Stimulated activated CD4-positive, alpha-beta T cell treated with anti-CD3 and anti-CD28 coated beads, TNF-alpha, amount 100 ng/mL, for 4 hours (primary cell): ENCODE results near the gene ENDOV.

Experiments
- DNase-seq, 3 experiments: peaks; one replicate each; pipeline ENCODE4 v3.0.0-alpha.2; 2020; ENCODE audit warnings: low read depth in 3 of 3

The ENDOV gene

DNA sequence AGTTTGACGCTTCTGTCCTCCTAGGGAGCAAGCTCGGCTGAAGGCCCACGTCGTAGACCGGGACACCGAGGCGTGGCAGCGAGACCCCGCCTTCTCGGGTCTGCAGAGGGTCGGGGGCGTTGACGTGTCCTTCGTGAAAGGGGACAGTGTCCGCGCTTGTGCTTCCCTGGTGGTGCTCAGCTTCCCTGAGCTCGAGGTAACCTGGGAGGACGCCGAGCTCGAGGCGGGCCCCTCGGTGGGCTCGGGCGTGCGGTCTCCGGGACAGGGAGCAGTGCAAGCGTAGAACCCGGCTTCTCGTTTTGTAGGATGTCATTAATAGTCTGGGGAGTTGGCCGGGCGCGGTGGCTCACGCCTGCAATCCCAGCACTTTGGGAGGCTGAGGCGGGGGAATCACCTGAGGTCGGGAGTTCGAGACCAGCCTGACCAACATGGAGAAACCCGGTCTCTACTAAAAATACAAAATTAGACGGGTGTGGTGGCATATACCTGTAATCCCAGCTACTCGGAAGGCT lies 715 bp downstream of the ENDOV start:
- no peak for DNase-seq

DNA sequence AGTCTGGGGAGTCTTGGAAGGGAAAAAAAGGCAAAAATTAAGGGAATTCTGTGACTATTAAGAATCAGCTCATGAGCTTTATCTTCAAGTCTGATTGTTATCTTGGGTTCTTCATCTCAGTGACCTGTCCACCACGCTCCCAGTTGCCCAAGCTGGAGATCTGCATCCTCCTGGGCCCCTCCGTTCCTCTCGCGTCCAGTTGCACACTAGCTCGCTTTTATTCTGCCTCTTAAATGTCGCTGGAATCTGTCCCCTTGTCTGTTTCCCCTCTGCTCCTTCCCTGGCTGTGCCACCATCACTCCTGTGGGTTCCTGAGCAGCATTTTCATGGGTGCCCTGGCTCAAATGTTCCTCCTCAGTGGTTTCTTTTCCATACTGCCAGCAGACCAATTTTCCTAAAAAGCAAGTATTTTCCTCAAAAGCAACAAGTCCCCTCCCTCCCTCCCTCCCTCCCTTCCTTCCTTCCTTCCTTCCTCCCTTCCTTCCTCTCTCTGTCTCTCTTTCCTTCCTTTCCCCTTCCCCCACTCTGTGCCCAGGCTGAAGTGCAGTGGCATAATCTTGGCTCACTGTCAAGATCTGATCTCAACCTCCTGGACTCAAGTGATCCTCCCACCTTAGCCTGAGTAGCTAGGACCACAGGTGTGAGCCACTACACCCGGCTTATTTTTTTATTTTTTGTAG lies 1.4 kb downstream of the ENDOV start:
- no peak for DNase-seq

DNA sequence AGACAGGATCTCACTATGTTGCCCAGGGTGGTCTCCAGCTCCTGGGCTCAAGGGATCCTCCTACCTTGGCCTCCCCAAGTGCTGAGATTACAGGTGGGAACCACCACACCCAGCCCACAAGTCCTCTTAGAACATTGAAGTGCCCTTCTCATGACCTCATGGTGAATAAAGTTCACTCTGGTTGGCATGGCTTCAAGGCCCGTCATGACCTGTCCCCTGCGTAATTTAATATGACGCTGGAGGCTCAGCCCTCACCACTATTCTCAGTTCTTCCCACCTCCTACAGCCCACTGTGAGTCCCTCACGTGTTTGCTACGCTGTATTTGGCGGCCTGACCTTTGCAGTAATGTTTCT lies 1.9 kb downstream of the ENDOV start:
- DNase-seq: no peak

DNA sequence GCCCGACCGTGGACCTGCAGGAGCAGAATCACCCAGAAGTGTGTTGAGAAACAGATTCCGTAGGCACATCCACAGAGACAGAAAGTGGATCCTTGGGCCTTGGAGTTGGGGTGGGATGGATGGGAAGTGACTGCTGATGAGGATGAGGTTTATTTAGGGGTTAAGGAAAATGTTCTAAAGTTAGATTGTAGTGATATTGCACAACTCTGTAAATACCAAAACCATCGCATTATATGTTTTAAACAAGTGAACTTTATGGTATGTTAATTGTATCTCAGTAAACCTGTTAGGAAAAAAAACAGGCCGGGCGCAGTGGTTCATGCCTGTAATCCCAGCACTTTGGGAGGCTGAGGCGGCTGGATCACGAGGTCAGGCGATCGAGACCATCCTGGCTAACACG lies 3.6 kb downstream of the ENDOV start:
- DNase-seq: no peak

DNA sequence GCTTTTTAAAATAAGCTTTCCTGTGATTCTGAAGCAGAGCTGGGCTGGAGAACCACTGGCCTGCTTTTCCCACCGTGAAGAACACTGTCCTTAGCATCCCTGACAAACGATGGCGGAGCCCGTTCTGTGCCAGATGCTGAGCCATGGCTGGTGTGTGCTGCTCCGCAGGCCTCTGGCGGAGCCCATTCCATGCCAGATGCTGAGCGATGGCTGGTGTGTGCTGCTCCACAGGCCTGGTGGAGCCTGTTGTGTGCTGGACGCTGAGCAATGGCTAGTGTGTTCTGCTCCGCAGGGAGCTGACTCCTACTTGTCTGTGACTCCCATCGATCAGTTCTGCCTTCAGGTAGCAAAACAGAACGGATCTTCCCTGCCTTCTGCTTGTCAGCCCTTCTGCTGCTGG lies 4.3 kb downstream of the ENDOV start:
- no peak for DNase-seq

DNA sequence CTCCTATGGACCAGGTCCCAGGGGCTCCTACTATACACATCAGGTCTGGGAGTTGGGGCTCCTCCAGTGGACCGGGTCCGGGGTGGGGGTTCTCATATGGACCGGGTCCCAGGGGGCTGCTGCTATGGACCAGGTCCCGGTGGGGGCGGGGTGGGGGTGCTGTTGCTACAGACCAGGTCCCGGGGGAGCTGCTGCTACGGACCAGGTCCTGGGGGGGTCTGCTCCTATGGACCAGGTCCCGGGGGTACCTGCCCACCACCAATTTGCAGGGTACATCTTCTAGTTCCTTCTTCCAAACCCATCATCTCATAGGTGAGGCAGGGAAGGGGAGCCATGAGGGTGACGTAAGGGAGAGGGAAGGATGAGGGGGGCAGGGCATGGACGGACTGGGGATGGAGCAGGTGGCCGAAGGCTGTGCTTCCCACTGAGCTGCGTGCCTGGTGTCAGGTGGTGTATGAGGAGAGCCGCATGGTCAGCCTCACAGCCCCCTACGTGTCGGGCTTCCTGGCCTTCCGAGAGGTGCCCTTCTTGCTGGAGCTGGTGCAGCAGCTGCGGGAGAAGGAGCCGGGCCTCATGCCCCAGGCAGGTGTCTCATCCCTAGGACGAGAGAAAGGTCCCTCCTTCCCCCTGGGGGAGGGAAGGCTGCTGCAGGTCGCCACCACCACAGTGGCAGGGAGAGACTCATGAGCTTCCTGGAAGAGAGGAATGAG lies 6.6 kb downstream of the ENDOV start:
- DNase-seq: no peak

DNA sequence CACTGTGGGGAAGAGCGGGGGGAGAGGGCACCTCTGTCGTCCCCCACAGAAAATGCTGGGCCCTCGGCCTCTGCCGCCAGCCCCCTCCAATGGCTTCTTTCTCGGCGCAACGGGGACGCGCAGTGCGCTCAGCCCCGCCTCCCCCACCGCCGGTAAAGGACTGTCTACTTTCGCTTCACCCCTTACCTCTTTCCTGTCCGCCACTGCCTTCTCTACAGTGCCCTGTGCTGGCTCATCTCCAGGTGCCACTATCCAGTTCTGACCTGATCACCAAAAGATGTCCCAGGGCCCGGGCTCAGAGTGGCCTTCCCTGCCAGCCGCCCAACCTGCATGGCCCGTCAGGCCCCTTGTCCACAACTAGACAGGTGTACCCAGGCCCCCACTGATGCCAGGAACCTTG lies 7.3 kb downstream of the ENDOV start:
- no peak for DNase-seq

DNA sequence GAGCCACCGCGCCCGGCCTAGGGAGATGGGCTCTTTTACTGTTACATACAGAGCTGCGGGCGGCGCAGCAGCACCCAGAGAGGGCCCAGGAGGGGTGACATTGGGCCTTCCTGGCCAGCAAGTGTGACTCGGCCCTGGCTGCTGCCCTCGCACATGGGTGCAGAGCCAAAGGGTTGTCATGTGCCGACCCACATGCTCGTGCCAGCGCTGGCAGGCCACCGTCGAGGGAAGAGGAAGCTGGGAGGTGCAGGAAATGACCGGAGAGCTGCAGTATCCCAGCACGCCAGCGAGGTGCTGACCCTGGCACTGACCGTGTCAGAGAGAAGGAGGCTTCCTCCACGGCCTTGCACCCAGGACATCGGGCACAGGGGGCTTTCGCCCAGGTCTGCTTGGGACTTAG lies 8.0 kb downstream of the ENDOV start:
- no peak for DNase-seq

DNA sequence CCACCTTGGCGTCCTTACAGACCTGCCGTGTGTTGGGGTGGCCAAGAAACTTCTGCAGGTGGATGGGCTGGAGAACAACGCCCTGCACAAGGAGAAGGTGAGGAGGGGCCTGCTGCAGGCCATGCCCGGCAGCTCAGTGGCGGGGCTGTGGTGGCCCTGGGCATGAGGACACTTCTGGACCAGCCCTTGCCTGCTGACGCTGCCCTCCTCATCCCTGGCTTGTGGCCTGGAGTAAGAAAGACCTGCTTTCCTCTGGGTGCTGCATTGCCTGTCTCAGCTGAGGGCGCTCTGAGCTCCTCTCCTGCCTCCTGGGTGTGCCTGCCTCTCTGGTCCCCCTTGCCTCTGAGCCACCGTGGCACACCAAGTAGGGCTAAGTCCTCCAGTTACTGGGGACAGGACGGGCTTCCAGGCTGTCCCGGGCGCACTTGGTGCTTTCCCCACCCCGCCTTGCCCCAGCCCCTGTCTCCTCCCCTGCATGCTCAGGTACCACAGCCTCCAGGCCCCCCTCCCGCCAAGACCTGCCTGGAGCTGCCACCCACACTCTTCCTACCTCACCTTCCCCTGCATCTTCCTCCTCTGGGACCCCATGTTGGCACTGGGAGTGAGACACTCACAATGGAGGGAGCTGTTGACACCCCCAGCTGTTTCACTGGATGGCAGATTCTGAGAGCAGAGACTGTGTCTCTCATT lies 8.7 kb downstream of the ENDOV start:
- DNase-seq: no peak

DNA sequence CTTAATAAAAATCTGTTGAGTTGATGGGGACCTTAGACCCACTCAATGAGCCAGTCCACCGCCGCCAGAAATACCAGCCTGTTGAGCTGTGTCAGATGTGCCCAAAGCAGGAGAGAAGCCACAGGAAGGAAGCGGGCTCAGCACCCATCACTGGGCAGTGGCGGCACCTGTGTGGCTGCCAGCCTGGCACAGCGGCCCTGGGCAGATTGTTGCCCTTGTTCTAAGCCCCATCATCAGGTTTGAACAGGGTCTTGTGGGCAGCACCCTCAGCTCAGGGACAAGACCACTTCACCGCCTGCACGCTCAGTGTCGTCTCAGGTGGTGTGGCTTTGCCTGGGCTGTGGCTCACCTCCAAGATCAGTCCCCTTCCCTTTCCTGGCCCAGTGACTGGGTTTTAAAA lies 9.3 kb downstream of the ENDOV start:
- no peak for DNase-seq

DNA sequence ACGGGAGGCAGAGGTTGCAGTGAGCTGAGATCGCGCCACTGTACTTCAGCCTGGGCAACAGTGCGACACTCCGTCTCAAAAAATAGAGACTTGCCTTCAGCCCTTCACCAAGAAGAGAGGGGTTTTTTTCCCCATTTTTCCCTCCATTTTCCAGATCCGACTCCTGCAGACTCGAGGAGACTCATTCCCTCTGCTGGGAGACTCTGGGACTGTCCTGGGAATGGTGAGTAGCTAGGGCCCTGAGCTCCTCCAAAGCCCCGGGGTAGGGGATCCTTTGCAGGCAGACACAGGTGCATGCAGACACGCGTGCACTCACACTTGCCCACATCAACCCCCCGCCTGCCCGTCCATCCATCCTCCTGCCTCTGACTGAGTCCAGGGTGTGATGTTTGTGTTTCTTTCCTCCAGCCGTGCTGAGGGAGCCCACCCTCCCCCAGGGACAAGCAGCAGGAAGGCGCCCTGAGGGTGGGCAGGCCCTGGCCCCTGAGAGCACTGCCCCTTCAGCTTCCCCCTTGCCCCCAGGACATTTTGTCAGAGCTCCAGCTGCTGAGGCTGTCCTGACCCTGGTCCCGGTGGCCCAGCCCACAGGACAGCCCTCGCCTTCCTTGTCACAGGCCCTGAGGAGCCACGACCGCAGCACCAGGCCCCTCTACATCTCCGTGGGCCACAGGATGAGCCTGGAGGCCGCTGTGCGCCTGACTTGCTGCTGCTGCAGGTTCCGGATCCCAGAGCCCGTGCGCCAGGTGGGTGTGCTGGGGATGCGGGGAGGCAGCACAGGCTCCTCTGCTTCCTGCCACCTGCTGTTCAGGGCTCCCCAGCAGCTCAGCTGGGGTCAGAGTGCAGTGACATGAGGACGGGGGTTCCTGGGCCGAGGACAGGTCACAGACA lies 10.2 kb downstream of the ENDOV start:
- DNase-seq: no peak

DNA sequence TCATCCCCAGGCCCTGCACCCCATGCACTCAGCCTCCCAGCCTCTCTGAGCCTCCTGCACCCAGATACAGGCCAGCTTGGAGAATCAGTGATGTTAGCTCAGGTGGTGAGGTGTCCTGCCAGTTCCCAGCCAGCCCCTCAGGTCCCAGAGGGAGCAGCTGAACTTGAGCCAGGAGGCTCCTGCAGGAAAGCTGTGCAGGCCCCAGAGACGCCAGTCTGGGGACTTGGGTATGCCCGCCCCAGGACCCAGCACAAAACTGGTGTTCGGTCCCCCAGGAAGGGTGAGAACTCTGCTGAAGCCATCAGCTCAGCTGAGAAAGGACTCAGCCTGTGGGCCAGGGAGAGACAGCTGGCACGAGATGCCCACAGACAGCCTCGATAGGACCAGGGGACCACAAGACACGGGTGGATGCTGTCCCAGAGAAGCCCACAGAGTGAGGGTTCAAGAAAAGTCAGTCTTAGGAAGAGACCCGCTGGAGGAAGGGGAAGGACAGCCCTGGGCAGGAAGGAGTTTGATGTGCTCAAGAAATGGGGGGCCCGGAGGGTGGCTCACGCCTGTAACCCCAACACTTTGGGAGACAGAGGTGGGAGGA lies 11.0 kb downstream of the ENDOV start:
- no peak for DNase-seq

DNA sequence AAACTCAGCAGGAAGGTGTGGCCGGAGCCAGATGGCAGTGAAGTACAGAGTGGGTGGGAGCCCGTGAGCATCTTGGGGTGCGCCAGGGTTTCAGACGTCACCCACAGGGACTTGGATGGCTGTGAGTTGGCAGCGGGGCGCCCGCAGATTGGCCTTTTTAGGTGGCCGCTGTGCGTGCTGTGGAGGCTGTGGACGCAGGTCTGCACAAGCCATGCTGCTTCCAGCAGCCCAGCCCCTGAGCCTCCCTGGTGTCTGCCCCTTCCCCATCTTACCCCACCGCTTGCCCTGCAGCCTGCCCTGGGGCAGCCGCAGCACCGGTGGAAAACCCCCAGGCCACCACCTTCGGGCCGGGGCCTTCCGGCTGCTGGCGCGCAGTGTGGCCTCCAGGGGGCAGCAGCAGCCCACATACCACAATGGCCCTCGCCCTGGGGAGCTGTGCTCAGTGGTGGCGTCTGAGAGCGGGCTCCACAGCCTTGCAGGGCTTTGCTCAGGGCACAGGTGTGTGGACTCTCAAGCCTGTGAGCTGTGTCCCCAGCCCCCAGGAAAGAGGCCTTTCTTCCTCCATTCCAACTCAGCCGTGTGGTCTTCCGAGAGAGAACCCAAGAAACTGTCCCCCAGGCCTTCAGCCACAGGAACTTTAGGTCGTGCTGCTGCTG lies 11.8 kb downstream of the ENDOV start:
- DNase-seq: peak; percentile 71 to 87 (median 80)

DNA sequence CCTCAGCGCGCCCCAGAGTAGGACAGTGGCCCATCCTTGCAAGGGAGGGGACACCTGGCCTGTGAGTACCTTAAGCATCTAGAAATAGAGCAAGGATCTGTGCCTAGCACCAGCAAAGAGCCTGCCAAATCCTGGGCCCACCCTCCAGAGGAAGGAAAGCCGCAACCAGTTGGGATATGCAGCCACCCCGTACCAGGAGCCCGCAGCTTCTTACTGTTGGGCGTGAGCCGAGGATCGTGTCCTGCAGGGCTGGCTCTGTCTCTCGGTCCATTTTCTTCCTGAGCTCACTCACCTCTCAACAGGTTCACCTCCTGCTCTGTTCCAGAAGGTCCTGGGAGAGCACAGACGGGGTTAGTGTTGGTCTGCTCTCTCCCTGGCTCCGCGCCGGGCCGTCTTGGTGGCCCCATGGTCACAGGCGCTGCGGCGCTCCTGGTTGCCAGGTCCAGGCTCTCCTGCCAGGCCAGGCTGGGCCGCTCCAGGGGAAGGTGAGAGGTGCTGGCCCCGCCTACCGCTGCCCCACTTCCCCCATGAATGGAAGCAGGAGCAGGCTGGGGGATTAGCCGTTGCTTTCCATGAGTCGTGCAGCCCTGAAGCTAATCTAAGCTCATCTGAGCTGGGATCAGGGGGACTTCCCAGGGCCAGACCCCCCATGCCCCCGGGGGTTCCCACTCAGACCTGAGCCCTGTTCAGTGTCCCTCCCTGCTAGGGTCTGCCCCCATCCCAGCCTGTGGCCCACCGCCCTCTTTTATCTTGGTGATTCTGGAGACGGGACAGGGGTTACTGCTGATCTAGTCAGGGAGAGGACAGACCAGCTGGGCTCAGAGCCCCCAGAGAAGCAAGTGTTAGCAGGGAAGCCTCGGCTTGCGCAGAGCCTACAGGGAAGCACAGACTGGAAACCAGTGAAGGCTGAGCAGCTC lies 12.7 kb downstream of the ENDOV start:
- no peak for DNase-seq

DNA sequence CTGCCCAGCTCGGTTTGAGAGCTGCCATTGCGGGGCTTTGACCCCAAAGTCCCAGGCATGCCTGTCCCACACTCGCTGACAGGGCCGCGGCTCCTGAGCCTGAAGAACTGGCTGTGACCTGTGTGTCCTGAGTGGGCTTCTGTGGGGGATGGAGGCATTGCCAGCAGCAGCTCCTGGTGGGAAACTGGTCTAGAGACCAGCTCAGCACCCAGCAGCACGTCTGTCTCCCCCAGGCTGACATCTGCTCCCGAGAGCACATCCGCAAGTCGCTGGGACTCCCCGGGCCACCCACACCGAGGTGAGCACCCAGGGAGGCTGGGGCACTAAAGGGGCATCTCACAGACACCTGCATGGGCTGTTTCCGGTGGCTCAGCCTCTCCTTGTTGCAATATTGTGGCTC lies 13.4 kb downstream of the ENDOV start:
- DNase-seq: no peak

DNA sequence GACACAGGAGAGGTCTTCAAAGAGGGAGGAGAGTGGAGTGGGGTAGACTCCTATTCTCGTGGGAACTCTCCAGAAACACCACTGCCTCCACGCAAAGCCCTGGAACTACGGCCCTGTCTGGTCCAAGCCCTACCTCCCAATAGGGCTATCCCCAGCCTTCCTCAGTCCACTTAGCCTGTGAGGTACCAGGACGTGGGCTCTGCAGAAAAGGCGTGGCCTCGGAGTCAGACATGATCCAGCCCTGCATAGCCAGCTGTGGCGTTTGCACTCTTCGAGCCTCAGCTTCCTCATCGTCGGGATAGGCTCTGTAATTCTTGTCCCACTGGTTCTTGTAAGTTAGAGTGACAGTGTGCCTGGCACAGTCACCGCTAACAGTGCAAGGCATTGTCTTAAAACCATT lies 13.8 kb downstream of the ENDOV start:
- no peak for DNase-seq

DNA sequence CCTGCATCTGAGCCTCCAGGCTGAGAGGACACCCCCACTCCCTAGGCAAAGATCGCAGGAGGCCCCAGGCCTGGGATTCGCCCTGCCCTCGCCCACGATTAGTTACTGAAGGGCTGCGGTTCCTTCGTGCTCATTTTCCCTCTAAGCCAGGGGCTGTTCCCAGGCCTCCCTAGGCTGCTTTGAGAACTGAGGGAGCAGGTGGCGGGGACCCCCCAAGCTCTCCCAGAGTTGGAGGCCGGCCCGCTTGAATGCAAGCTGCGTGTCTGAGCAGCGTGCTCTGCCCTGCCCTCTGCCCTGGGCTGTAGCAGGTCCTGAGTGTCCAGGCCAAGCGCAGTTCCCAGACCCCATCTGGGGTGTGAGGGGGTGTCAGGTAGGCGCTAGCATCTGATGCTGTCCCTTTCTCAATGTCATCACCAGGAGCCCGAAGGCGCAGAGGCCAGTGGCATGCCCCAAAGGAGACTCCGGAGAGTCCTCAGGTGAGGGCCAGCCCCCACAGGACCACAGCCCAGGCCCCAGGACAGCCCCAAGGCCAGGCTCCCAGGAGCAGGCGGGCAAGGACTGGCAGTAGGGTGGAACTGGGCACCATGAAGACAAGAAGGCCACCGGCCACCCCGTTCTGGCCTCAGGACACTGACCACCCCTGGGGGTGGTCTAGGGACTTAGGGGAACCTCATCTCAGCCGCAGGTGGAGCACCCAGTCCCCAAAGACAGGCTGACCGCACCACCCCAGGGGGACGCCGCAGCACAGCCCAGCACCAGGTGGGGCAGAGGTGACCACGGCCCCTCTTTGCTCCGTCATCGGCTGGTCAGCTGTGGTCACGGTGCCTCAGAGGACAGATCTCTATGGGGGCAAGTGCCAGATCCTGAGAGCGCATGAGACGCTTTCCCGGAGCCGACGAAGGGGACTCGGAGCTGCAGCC lies 14.6 kb downstream of the ENDOV start:
- DNase-seq: no peak

DNA sequence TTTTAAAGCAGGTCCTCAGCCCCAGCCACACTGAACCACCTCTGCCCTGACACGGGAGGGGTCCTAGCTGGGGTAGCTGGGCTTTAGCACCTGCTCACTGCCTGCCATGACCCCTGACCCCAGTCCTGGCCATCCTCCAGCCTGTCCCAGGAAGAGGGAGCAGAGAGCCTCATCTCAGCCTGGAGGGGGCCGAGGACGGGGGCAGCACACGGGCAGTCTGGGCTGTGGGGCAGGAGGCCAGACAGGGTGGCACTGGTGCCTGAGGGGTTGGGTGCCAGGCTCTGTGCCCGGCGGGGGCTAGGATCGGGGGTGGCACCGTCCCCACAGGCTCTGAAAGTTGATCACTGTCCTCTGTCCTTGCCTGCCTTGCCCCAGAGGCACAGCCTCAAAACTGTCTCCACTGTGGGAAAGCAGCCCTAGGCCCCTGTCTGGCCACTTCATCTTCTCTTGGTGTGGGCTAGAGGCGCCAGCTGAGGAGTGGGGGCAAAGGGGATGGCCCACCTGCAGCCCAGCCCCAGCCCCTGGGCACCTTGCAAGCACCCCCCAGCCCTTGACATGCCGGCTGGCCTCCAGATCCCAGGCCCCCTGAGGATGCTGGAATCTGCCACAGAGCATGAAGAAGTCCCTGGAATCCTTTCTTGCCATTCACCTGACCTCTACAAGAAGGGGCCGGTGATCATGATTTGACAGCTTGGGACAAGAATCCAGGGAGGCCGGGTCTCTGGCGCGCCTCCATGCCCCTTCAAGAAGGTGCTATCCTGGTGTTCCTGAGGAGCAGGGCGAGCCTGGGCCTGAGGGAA lies 15.7 kb downstream of the ENDOV start:
- DNase-seq: no peak
